KG1 (cell line): ENCODE results near the gene NSUN2.
"Not testable (repeated sequence)": the region's sequence is repeated elsewhere in the genome, so short reads cannot be mapped to it uniquely, and the experiment has no call there.

Experiments used
- DNase-seq: peaks from one replicate; lab custom pipeline; 2025; lab: John Stamatoyannopoulos, UW

Gene NSUN2

DNA sequence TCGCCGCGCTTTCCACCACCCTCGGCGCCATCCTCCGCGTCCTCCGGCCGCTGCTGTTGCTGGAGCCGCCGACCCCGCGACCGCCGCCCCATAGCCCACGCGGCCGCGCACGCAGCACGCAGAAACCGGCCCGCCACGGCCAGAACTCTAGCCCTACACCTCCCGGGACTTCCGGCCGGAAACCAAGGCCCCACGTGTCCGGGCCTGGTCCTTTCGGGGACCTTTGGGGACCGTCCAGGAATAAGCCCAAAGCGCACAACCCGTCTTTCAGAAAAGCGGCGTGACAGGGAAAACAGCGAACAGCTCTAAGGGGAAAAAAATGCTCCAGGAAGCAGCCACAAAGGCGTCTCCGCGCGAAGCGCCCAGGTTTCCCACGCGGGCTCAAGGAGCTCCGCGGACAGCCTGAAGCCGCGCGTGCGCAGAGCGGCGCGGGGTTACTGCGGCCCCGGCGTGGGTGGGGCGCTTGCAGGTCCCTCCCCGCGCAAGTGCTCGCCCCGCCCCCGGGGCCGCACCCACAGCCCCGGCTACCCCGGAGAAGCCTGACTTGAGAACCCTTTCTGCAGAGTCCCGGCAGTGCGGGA is at the start of gene NSUN2, which contains the start of gene SRD5A1:
TSS of gene NSUN2 (minus strand) at position 157 of the 581 bp plus-strand sequence. CDS start at position 92, 65 bp downstream.
TSS of gene SRD5A1 (plus strand) at position 553 of the 581 bp plus-strand sequence. CDS start 137 bp downstream, outside the sequence.
- peak; percentile 83 for DNase-seq

DNA sequence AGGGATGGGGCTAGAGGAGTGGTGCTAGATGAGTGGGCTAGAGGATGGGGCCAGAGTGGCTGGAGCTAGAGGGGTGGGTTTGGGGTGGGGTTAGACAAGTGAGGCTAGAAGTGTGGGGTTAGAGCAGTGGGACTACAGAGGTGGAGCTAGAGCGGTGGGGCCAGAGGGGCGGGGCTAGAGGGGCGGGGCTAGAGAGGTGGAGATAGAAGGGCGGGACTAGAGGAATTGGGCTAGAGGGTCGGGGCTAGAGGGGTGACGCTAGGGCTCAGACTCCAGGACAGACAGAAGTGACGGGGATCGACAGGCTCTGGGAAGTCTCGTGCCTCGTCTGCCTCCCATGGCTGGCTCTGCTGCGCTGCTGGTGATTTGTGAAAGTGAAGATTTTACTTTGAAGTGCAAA is 49.4 kb upstream of the NSUN2 start:
- DNase-seq: no peak

GRCh38 chr5:6681682-6682081 is 48.8 kb upstream of the NSUN2 start:
- no peak for DNase-seq

- DNase-seq: no peak
These were observed 48.1 kb upstream of the NSUN2 start for GRCh38 chr5:6680922-6681321.

- DNase-seq: no peak
These were observed 45.5 kb upstream of the NSUN2 start for GRCh38 chr5:6678385-6678784.

DNA sequence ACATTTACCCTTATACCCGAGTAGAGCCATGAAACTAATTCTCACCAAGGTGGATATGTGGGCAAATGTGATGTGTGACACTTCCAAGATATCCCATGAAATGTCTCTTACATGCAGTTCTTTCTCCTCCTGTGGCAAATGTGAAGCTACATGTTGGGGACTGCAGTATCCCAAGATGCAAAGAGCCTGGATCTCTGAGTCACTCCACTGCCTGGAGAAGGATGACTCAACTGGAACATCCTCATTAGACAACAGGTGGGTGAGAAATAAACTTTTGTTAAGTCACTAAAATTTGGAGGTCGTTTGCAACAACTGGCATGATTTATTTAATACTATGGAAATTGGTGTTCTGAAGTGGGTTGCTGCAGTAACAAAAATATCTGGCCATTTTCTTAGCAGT is 43.9 kb upstream of the NSUN2 start:
- DNase-seq: no peak

DNA sequence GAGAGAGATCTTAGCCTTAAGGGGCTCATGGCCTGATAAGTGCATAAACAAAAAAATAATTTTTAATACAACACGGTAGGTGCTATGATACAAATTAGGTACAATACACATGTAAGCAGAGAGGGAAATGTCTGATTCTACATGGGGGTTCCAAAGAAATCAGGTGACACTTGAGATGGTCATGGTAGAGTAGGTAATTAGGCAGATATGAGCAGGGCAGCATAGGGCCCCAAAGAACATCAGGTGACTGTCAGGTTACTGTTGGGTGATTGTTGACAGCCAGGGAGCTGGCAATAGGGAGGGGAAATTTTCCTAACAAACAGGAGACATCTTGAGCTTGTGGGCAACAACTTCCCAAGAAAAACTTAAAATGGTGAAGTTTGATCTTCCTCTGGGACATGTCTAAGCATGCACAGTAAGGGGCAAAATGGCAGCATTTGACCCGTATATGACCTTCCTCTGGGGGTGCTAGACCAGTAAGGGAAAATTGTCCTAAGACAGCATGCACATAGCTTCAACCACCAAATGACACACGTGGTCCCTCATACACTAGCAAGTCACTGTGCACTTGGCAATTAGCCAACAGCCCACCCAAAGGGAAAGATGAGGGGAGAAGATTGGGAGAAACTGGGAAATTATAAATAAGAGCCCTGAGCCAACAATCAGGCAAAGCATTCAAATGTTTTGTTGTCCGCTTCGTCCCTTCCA is 43.1 kb upstream of the NSUN2 start:
- DNase-seq: no peak

GRCh38 chr5:6674886-6675285 is 42.0 kb upstream of the NSUN2 start:
- no peak for DNase-seq

DNA sequence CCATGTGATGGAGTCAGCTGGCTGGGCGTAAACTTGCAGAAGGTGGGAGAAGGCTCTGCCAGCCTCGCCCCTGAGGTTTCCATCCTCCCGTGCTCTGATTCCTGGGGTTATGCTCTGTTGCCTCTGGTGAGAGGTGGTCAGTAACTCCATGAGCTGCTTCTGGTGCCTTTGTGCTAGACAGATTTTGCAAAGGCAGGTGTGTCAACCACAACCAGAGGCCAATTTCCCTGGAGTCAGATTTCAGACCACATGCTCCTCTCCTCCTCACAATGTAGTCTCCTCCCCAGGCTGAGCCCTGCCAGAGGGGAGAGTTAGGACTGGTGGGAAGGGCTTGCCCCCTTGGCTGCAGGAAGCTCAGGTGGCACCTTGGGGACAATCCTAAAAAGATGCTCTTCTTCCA is 41.6 kb upstream of the NSUN2 start:
- DNase-seq: no peak

DNA sequence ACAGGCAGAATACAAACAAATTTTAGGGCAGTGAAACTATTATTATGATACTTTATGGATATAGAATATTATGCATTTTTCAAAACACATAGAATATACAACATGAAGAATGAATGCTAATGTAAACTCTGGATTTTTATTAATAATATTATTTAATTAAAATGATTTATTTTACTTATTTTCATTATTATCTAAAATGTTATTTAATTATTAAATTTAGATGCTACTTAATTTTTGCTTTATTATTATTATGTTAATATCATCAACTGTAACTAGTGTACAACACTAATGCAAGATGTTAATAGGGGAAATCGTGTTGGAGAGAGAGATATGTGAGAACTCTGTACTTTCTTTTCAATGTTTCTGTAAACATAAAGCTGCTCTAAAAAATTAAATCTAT is 41.1 kb upstream of the NSUN2 start:
- DNase-seq: no peak

DNA sequence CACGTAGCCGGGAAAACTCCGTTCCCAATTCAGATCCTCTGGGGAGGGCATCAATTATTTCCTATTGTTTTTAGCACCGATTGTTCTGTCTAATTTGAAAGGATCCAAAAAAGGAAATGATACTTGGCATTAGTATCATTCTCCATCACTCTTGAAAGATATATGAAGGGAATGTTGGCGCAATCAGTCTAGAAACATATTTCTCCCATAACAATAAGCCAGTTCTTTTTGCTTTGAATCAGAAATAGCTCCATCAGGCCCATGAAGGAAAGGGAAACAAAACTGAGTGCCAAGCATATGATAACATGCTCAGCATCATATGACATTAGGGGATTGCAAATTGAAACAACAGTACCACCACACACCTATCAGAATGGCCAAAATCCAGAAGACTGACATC is 40.2 kb upstream of the NSUN2 start:
- DNase-seq: no peak

DNA sequence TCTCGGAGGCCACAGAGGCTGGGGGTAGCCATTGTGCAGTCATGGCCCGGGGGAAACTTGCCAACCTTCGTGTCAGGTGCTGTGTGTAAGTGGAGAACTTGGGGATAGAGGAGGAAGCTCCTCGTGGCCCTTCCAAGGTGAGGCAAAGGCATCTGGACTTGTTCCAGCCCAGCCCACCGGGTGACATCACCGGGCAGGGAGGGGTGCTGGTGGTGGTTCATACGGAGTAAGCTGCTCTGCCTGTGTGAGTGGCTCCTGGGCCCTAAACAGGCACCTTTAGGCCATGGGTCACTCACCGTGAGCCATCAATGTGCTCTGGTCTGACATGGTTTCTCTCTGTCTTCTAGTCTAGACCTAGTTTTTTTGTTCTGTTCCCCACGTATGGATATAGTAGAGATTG is 35.9 kb upstream of the NSUN2 start:
- not testable (repeated sequence) for DNase-seq

DNA sequence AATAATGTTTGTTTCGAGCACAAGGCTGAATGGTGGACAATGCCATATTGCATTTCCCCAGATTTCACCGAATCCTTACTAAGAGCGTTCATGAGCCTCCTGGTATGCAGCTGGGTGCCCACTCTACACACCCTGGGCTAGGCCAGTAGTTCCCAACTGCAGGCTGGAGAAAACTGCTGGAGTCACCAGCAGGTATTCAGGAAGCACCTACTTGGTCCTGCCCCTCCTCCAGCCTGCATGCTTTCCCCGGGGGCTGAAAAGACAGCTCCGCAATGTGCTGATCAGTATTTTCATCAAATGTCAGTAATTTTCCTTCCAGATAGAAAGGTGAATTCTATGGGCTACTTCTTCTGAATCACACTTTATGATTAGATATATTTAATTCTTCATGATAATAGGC is 34.8 kb upstream of the NSUN2 start:
- no peak for DNase-seq

GRCh38 chr5:6666762-6667161 is 33.9 kb upstream of the NSUN2 start:
- DNase-seq: no peak

GRCh38 chr5:6660688-6661087 is 27.8 kb upstream of the NSUN2 start:
- no peak for DNase-seq

GRCh38 chr5:6659941-6660684 is 27.3 kb upstream of the NSUN2 start:
- no peak for DNase-seq

- DNase-seq: no peak
These were observed 23.8 kb upstream of the NSUN2 start for GRCh38 chr5:6656680-6657079.

GRCh38 chr5:6655432-6655831 is 22.6 kb upstream of the NSUN2 start:
- no peak for DNase-seq

DNA sequence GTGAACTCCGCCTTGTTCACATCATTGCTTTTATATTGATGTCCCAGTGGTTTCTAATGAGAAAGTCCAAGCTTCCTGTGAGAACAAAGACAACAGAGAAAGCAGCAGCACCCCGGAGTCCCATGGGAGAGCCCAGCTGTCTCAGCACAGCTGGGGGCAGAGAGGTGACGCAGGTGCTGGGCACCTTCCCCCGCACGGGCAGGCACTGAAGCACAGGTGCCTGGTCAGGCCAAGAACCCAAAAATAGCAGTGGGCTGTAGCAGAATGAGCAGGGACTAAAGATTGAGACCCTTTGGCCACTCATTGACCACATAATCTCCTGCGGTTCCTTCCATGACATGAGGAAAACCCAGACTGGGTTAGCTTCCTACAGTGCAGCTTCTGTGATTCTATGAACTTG is 19.2 kb upstream of the NSUN2 start:
- DNase-seq: no peak

- DNase-seq: no peak
These were observed 16.8 kb upstream of the NSUN2 start for GRCh38 chr5:6649681-6650080.

DNA sequence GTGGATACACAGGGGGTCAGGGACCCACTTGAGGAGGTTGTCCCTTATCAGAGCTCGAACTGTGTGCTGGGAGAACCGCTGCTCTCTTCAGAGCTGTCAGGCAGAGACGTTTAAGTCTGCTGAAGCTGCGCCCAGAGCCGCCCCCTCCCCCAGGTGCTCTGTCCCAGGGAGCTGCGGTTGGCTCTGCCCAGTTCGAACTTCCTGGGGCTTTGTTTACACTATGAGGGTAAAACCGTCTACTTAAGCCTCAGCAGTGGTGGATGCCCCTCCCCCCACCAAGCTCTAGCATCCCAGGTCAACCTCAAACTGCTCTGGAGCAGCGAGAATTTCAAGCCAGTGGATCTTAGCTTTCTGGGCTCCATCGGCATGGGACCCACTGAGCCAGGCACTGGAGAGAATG is 16.3 kb upstream of the NSUN2 start:
- no peak for DNase-seq

GRCh38 chr5:6645571-6646362 is 12.9 kb upstream of the NSUN2 start:
- not testable (repeated sequence) for DNase-seq
